ENCODE results near the gene AK1. TPM values are rescaled to one million over a fixed set of nuclear protein-coding genes. Genes with fewer than 3 reads are reported as not detected.

AK1 gene
- total and polyA plus RNA-seq, 2 of the 13 experiments (the other 11 are each of a cell fraction or from before 2014, with no cell fraction given): 19.1 to 32.8 TPM

GRCh38 chr9:127898433-127899127 lies 21.1 kb upstream of the AK1 start (continued):
- no peak for TF ChIP-seq LCORL (IDR thresholded peaks at IDR 0.05)
- peak; percentile 79 for TF ChIP-seq LCORL (CRISPR knock-in tag; IDR thresholded peaks at IDR 0.05)
- peak; percentile 54; the same call in 1 of the 2 replicates for TF ChIP-seq GABPB1 (CRISPR knock-in tag; IDR thresholded peaks at IDR 0.05)
- 0 out of 2 replicates have a peak, but pooled peaks have one; percentile 34 for TF ChIP-seq ZFP41 (CRISPR knock-in tag; IDR thresholded peaks at IDR 0.05; ENCODE audit: borderline replicate concordance)
- TF ChIP-seq HDAC2 (CRISPR knock-in tag; IDR thresholded peaks at IDR 0.05): peak; percentile 72
- TF ChIP-seq ZFP82 (CRISPR knock-in tag; IDR thresholded peaks at IDR 0.05; ENCODE audit: borderline replicate concordance): 0 out of 2 replicates have a peak, but pooled peaks have one; percentile 57
- peak; percentile 80 for TF ChIP-seq TBX2 (CRISPR knock-in tag; IDR thresholded peaks at IDR 0.05; ENCODE audit: borderline replicate concordance)
- TF ChIP-seq AGO2 (optimal IDR thresholded peaks at IDR 0.05; ENCODE audit: low read depth, low read length): peak; percentile 77
- TF ChIP-seq MAX (IDR thresholded peaks at IDR 0.05): peak; percentile 63
- TF ChIP-seq ZNF251 (CRISPR knock-in tag; IDR thresholded peaks at IDR 0.05): no peak
- 0 out of 2 replicates have a peak, but pooled peaks have one; percentile 35 for TF ChIP-seq ZNF230 (CRISPR knock-in tag; IDR thresholded peaks at IDR 0.05)
- TF ChIP-seq RARA (CRISPR knock-in tag; IDR thresholded peaks at IDR 0.05): peak; percentile 4; the same call in 1 of the 2 replicates
- no peak for TF ChIP-seq CENPBD1 (CRISPR knock-in tag; IDR thresholded peaks at IDR 0.05; ENCODE audit: borderline replicate concordance, low read depth)
- peak; percentile 33; the same call in 1 of the 2 replicates for TF ChIP-seq KDM2A (CRISPR knock-in tag; IDR thresholded peaks at IDR 0.05; ENCODE audit: borderline replicate concordance, low read depth)
- TF ChIP-seq RXRA (CRISPR knock-in tag; IDR thresholded peaks at IDR 0.05): peak; percentile 24
- TF ChIP-seq CCDC6 (CRISPR knock-in tag; IDR thresholded peaks at IDR 0.05): peak; percentile 13; the same call in 1 of the 2 replicates
- TF ChIP-seq POLR2AphosphoS5 (IDR thresholded peaks at IDR 0.05; ENCODE audit: low read depth, low read length): 0 out of 2 replicates have a peak, but pooled peaks have one; percentile 30
- no peak; the same call in 1 of the 2 replicates for TF ChIP-seq NFE2L1 (CRISPR knock-in tag; IDR thresholded peaks at IDR 0.05; ENCODE audit: borderline replicate concordance)
- TF ChIP-seq FOXJ3 (CRISPR knock-in tag; IDR thresholded peaks at IDR 0.05; ENCODE audit: borderline replicate concordance): 0 out of 2 replicates have a peak, but pooled peaks have one; percentile 36
- TF ChIP-seq NR2F6 (IDR thresholded peaks at IDR 0.05): 0 out of 2 replicates have a peak, but pooled peaks have one; percentile 13
- TF ChIP-seq NR2F6 (CRISPR knock-in tag; IDR thresholded peaks at IDR 0.05): peak; percentile 50
- TF ChIP-seq ELF3 (CRISPR knock-in tag; IDR thresholded peaks at IDR 0.05): peak; percentile 31; the same call in 1 of the 2 replicates
- no peak for TF ChIP-seq ZNF512 (CRISPR knock-in tag; IDR thresholded peaks at IDR 0.05)

All from HepG2 (cell line).